Renal pelvis (tissue), 4 donors: ENCODE data around the gene ZNF750. TPM values are rescaled to one million over a fixed set of nuclear protein-coding genes. Genes with fewer than 3 reads are reported as not detected.

ENCODE experiments used
- DNase-seq: peaks from one replicate; pipeline ENCODE4 v3.0.0-alpha.2; 2013
- polyA plus RNA-seq, 3 donors: library from polyadenylated mRNA; unstranded; fragments of 120-200 nt; gene quantifications; one replicate each; pipeline ENCODE4 v1.2.1, GENCODE V29; 2013; ENCODE audit not compliant: insufficient read length in 3 of 3

The ZNF750 gene
- polyA plus RNA-seq, 3 donors, result 1.8 to 2.7 (median 1.9) TPM

GRCh38 chr17:82836823-82837357 lies 2.9 kb downstream of the ZNF750 start:
- no peak for DNase-seq

- DNase-seq, result no peak
These were observed 3.9 kb downstream of the ZNF750 start for GRCh38 chr17:82835766-82836512.

DNA sequence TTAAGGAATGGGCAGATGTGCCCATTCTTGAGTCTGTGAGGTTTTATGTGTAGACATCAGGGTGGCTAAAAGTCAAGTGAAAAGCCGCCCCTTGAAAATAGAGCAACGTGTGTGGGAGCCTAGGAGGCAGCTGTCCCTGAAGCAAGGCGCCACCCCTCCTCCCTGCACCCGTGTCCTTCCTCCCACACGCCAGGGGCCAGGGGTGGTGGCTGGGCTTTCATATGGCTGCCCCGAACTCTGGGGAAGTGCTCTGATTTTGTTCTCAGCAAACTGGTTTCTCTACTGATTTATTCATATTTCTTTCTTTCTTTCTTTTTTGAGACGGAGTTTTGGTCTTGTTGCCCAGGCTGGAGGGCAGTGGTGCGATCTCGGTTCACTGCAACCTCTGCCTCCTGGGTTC lies 4.7 kb downstream of the ZNF750 start:
- DNase-seq, result no peak

GRCh38 chr17:82832881-82833475 lies 6.8 kb downstream of the ZNF750 start:
- DNase-seq, result no peak

- no peak for DNase-seq
These were observed 7.4 kb downstream of the ZNF750 start for GRCh38 chr17:82832411-82832810.

DNA sequence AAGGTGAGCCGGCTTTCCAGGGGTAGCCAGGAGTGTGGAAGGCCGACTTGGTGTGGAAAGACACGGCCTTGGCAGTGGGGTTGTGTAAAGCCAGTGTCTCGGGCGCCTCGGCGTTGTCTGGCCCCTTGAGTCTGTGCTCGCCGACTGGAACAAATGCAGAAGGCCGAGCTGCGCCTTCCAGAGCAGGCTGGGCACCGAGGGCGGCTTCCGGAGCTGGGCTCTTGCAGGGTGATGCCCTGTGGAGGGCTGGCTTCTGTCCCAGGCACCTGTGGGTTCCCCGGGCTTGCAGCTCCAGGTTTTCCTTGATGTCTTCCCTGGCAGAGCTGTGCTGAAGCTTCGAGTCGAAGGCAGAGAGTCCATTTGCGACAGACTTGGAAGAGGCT lies 8.0 kb downstream of the ZNF750 start:
- no peak for DNase-seq

GRCh38 chr17:82831041-82831817 lies 8.6 kb downstream of the ZNF750 start:
- DNase-seq, result no peak

DNA sequence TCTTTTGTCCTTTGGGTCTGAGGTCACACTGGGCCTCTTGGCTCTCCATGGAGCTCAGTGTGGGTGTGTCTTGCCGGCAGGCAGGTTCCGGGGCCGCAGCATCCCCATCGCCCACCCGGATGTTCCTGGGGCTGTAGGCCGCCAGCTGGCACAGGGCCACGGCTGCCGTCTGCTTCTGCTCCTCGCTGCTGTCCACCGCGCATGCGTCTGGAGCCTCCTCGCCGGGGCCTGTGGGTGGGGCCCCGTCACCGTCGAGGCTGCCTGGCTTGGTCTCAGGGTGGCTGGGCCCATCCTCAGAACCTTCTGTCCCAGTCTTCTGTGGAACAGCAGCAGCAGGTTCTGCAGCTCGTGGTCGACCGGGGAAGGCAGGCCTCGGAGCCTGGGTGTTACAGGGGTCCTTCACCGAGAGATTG lies 9.6 kb downstream of the ZNF750 start:
- DNase-seq, result no peak

GRCh38 chr17:82828875-82829487 lies 10.8 kb downstream of the ZNF750 start:
- DNase-seq, result no peak

GRCh38 chr17:82826956-82827355 lies 12.9 kb downstream of the ZNF750 start:
- DNase-seq, result no peak

GRCh38 chr17:82826211-82826610 lies 13.6 kb downstream of the ZNF750 start:
- DNase-seq, result no peak

GRCh38 chr17:82825540-82826124 lies 14.2 kb downstream of the ZNF750 start:
- DNase-seq, result no peak

GRCh38 chr17:82823004-82823403 lies 16.8 kb downstream of the ZNF750 start:
- no peak for DNase-seq

- DNase-seq, result no peak
These were observed 17.5 kb downstream of the ZNF750 start for GRCh38 chr17:82822281-82822680.

DNA sequence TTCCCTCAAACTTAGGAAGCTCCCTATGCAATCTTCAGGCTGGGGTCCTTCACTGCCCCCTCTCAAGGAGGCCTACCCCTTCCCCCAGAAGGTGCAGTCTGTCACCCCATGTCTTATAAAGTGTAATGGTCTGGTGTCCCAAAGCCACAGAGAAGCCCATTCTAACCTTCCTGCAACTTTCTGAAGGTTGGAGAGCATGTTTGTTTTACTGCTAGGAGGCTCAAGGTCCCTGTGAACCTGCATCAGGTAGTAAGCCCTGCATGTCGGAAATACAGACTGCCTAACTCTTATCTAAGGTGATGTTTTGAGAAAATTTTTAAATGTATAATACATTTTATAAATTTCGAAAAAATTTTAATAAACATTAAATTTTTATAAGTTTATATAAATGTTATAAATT lies 18.3 kb downstream of the ZNF750 start:
- DNase-seq, result no peak

GRCh38 chr17:82820278-82821251 lies 19.3 kb downstream of the ZNF750 start:
- no peak for DNase-seq

DNA sequence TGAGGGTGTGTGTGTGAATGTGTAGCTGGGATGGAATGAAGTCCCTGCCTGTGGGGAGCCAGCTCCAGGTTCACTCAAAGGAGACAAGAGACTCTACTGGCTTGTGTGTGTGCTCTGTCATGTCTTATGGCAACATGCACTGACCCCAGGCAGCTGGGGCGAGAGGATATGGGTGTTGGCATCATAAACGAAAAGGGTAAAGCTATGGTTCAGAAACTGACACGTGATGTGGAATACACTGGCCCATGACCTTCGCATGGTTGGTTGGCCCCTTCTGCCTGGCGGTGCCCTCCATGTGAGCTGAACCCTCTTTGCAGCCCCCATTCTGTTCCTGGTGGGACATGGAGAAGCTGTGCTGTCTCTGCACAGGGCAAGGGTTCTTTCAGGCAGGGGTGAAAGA lies 21.9 kb downstream of the ZNF750 start:
- no peak for DNase-seq

GRCh38 chr17:82816358-82816757 lies 23.5 kb downstream of the ZNF750 start:
- DNase-seq, result no peak

GRCh38 chr17:82815790-82816305 lies 24.0 kb downstream of the ZNF750 start:
- DNase-seq, result no peak

GRCh38 chr17:82815354-82815753 lies 24.5 kb downstream of the ZNF750 start:
- DNase-seq, result no peak
